ENCODE data around the gene KIF5A.
A peak's percentile ranks its signal among the peaks of the same experiment; 100 is the strongest.

The KIF5A gene

GRCh38 chr12:57611827-57612710 lies 62.2 kb downstream of the KIF5A start:
- Histone ChIP-seq H3K36me3 (ENCODE audit: control insufficient read depth, low read length) (no peaks in the 10 kb centered on the region), H3K4me2 (ENCODE audit: low read length) (peak overlapping the region; percentile 44; the same call in 1 of the 2 replicates), H3K27ac (ENCODE audit: low read depth, low read length) (no peak overlapping the region), H3K9me2 (replicated peaks; ENCODE audit: control insufficient read depth, low read length) (no peaks in the 10 kb centered on the region), H3K9me3 (ENCODE audit: control insufficient read depth, insufficient read depth, low read length) (no peaks in the 10 kb centered on the region), H3K79me2 (ENCODE audit: control insufficient read depth, low read length) (no peaks in the 10 kb centered on the region), H4K20me1 (ENCODE audit: control insufficient read depth, insufficient read depth, low read depth, low read length) (no peaks in the 10 kb centered on the region), H3F3A (ENCODE audit: control insufficient read depth, insufficient read depth) (peaks cover 3% of the 10 kb centered on the region; the same call in 1 of the 2 replicates), H3K4me3 (ENCODE audit: low read length) (no peak overlapping the region), H3K27me3 (ENCODE audit: control insufficient read depth, low read length) (peaks cover 66% of the 10 kb centered on the region), H3K4me1 (ENCODE audit: control insufficient read depth, low read length) (peaks cover 31% of the 10 kb centered on the region)
- TF ChIP-seq CTCF (IDR thresholded peaks at IDR 0.05; ENCODE audit: low read depth, low read length, poor library complexity, severe bottlenecking) (no peak), EZH2phosphoT487 (IDR thresholded peaks at IDR 0.05; ENCODE audit: borderline replicate concordance, low read length) (no peak)

- Histone ChIP-seq H4K20me1 (ENCODE audit: control insufficient read depth, insufficient read depth, low read depth, low read length) (no peaks in the 10 kb centered on the region), H3K27me3 (ENCODE audit: control insufficient read depth, low read length) (peaks cover 70% of the 10 kb centered on the region), H3K4me2 (ENCODE audit: low read length) (no peak overlapping the region), H3K36me3 (ENCODE audit: control insufficient read depth, low read length) (no peaks in the 10 kb centered on the region), H3K27ac (ENCODE audit: low read depth, low read length) (no peak overlapping the region), H3K9me2 (replicated peaks; ENCODE audit: control insufficient read depth, low read length) (no peaks in the 10 kb centered on the region), H3K79me2 (ENCODE audit: control insufficient read depth, low read length) (no peaks in the 10 kb centered on the region), H3K9me3 (ENCODE audit: control insufficient read depth, insufficient read depth, low read length) (no peaks in the 10 kb centered on the region), H3K4me3 (ENCODE audit: low read length) (no peak overlapping the region), H3F3A (ENCODE audit: control insufficient read depth, insufficient read depth) (peaks cover 2% of the 10 kb centered on the region; the same call in 1 of the 2 replicates), H3K4me1 (ENCODE audit: control insufficient read depth, low read length) (peaks cover 31% of the 10 kb centered on the region)
- TF ChIP-seq EZH2phosphoT487 (IDR thresholded peaks at IDR 0.05; ENCODE audit: borderline replicate concordance, low read length) = no peak
- no peak for TF ChIP-seq CTCF (IDR thresholded peaks at IDR 0.05; ENCODE audit: low read depth, low read length, poor library complexity, severe bottlenecking)
Observed at GRCh38 chr12:57612711-57613426, 63.0 kb downstream of the KIF5A start.

GRCh38 chr12:57613427-57614109 lies 63.7 kb downstream of the KIF5A start:
- no peak overlapping the region for H3K27ac ChIP-seq (ENCODE audit: low read depth, low read length)
- TF ChIP-seq CTCF (IDR thresholded peaks at IDR 0.05; ENCODE audit: low read depth, low read length, poor library complexity, severe bottlenecking) (no peak), EZH2phosphoT487 (IDR thresholded peaks at IDR 0.05; ENCODE audit: borderline replicate concordance, low read length) (no peak)
- H3K9me3 ChIP-seq (ENCODE audit: control insufficient read depth, insufficient read depth, low read length) = no peaks in the 10 kb centered on the region
- H3K4me1 ChIP-seq (ENCODE audit: control insufficient read depth, low read length) = peaks cover 31% of the 10 kb centered on the region
- no peaks in the 10 kb centered on the region for H3F3A ChIP-seq (ENCODE audit: control insufficient read depth, insufficient read depth)
- H3K4me3 ChIP-seq (ENCODE audit: low read length) = peak overlapping the region; percentile 42
- no peaks in the 10 kb centered on the region for H4K20me1 ChIP-seq (ENCODE audit: control insufficient read depth, insufficient read depth, low read depth, low read length)
- H3K9me2 ChIP-seq (replicated peaks; ENCODE audit: control insufficient read depth, low read length) = no peaks in the 10 kb centered on the region
- H3K4me2 ChIP-seq (ENCODE audit: low read length) = peak overlapping the region; percentile 59
- H3K79me2 ChIP-seq (ENCODE audit: control insufficient read depth, low read length) = no peaks in the 10 kb centered on the region
- no peaks in the 10 kb centered on the region for H3K36me3 ChIP-seq (ENCODE audit: control insufficient read depth, low read length)
- H3K27me3 ChIP-seq (ENCODE audit: control insufficient read depth, low read length) = peaks cover 74% of the 10 kb centered on the region
